GM19328 (cell line): ENCODE measurements around the gene ERC1.
"Not testable (repeated sequence)": the region's sequence is repeated elsewhere in the genome, so short reads cannot be mapped to it uniquely, and the experiment has no call there.

ENCODE experiments used
- ATAC-seq: cut with Tn5 transposase; IDR thresholded peaks from one replicate; pipeline ENCODE4 v1.9.1; 2021; ENCODE audit warnings: mild to moderate bottlenecking, moderate library complexity; ENCODE audit not compliant: unreplicated experiment

The ERC1 gene

GRCh38 chr12:1069846-1070245 is 78.8 kb downstream of the ERC1 start:
- ATAC-seq, result no peak

- no peak for ATAC-seq
These were observed 80.2 kb downstream of the ERC1 start for GRCh38 chr12:1071182-1071581.

GRCh38 chr12:1073652-1074051 is 82.6 kb downstream of the ERC1 start:
- ATAC-seq, result no peak

- no peak for ATAC-seq
These were observed 86.2 kb downstream of the ERC1 start for GRCh38 chr12:1077036-1077803.

GRCh38 chr12:1078002-1078401 is 87.0 kb downstream of the ERC1 start:
- ATAC-seq, result no peak

- no peak for ATAC-seq
These were observed 89.6 kb downstream of the ERC1 start for GRCh38 chr12:1080520-1081223.

GRCh38 chr12:1083151-1083888 is 92.3 kb downstream of the ERC1 start:
- ATAC-seq, result no peak

- no peak for ATAC-seq
These were observed 92.9 kb downstream of the ERC1 start for GRCh38 chr12:1083889-1084262.

GRCh38 chr12:1091350-1091749 is 100.3 kb downstream of the ERC1 start:
- no peak for ATAC-seq

GRCh38 chr12:1093166-1093751 is 102.2 kb downstream of the ERC1 start:
- no peak for ATAC-seq

- no peak for ATAC-seq
These were observed 103.7 kb downstream of the ERC1 start for GRCh38 chr12:1094714-1095113.

GRCh38 chr12:1099158-1099557 is 108.1 kb downstream of the ERC1 start:
- no peak for ATAC-seq

- ATAC-seq, result not testable (repeated sequence)
These were observed 108.6 kb downstream of the ERC1 start for GRCh38 chr12:1099618-1100017.

- ATAC-seq, result no peak
These were observed 111.1 kb downstream of the ERC1 start for GRCh38 chr12:1102115-1102514.

- ATAC-seq, result no peak
These were observed 111.9 kb downstream of the ERC1 start for GRCh38 chr12:1102791-1103450.

GRCh38 chr12:1103632-1104031 is 112.6 kb downstream of the ERC1 start:
- no peak for ATAC-seq

- ATAC-seq, result no peak
These were observed 113.2 kb downstream of the ERC1 start for GRCh38 chr12:1104088-1104800.

- no peak for ATAC-seq
These were observed 116.6 kb downstream of the ERC1 start for GRCh38 chr12:1107669-1108068.

GRCh38 chr12:1108276-1108675 is 117.3 kb downstream of the ERC1 start:
- no peak for ATAC-seq
